GDM1 (cell line): Measurements from ENCODE around the gene DMPK.
A peak's percentile ranks its signal among the peaks of the same experiment; 100 is the strongest.
"Not testable (repeated sequence)": the region's sequence is repeated elsewhere in the genome, so short reads cannot be mapped to it uniquely, and the experiment has no call there.

Experiments used
- DNase-seq: peaks from one replicate; lab custom pipeline; 2025; lab: John Stamatoyannopoulos, UW

The DMPK gene

GRCh38 chr19:45768984-45769782 is 13.1 kb downstream of the DMPK start, which contains the start of gene SIX5:
TSS of gene SIX5 (minus strand) at chr19:45769252. CDS start at chr19:45768844, 408 bp downstream.
- peak; percentile 97 for DNase-seq

- peak; percentile 25 for DNase-seq
These were observed 13.7 kb downstream of the DMPK start for GRCh38 chr19:45768655-45768983.

GRCh38 chr19:45767881-45768654 is 14.2 kb downstream of the DMPK start:
- DNase-seq: no peak

GRCh38 chr19:45767410-45767880 is 14.8 kb downstream of the DMPK start:
- DNase-seq: no peak

GRCh38 chr19:45766869-45767346 is 15.4 kb downstream of the DMPK start:
- no peak for DNase-seq

- DNase-seq: no peak
These were observed 15.9 kb downstream of the DMPK start for GRCh38 chr19:45766296-45766868.

- DNase-seq: no peak
These were observed 16.5 kb downstream of the DMPK start for GRCh38 chr19:45765702-45766295.

- no peak for DNase-seq
These were observed 17.2 kb downstream of the DMPK start for GRCh38 chr19:45764945-45765701.

GRCh38 chr19:45764475-45764874 is 17.8 kb downstream of the DMPK start:
- no peak for DNase-seq

- no peak for DNase-seq
These were observed 18.5 kb downstream of the DMPK start for GRCh38 chr19:45763691-45764294.

- no peak for DNase-seq
These were observed 19.2 kb downstream of the DMPK start for GRCh38 chr19:45762870-45763631.

GRCh38 chr19:45761714-45762113 is 20.6 kb downstream of the DMPK start:
- DNase-seq: no peak

- no peak for DNase-seq
These were observed 23.4 kb downstream of the DMPK start for GRCh38 chr19:45758921-45759320.

- no peak for DNase-seq
These were observed 24.6 kb downstream of the DMPK start for GRCh38 chr19:45757695-45758094.

- no peak for DNase-seq
These were observed 28.0 kb downstream of the DMPK start for GRCh38 chr19:45754323-45754722.

- DNase-seq: no peak
These were observed 28.7 kb downstream of the DMPK start for GRCh38 chr19:45753548-45753947.

GRCh38 chr19:45752639-45753038 is 29.7 kb downstream of the DMPK start:
- DNase-seq: no peak

GRCh38 chr19:45751483-45751882 is 30.8 kb downstream of the DMPK start:
- DNase-seq: not testable (repeated sequence)

GRCh38 chr19:45747513-45747912 is 34.8 kb downstream of the DMPK start:
- DNase-seq: no peak

GRCh38 chr19:45746866-45747265 is 35.4 kb downstream of the DMPK start:
- DNase-seq: no peak
